ENCODE results near the gene CDK19. TPM values are rescaled to one million over a fixed set of nuclear protein-coding genes. Genes with fewer than 3 reads are reported as not detected.

The CDK19 gene
- total RNA-seq, 1 experiment from 2014 or later = 18.1 TPM

DNA sequence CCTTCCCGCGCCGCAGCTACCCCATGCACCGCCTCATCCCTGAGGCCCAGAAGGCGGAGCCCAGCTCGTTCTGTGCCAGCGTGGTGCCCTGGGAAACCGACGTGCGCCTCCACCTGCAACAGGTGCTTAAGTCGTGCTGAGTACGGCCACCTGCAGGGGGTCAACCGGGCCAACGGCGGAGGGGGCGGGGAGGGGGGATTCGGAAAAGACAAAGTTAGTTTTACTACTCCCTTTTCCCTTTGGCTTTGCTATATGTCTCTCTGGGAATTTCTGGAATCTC, 168.9 kb downstream of the CDK19 start:
- H3K9me3 ChIP-seq (ENCODE audit: low read length) = no peaks in the 10 kb centered on the region
- no peak overlapping the region for H3K4me2 ChIP-seq (ENCODE audit: low read depth, low read length, poor library complexity, severe bottlenecking)
- H2AFZ ChIP-seq (ENCODE audit: low read length) = no peak overlapping the region
- H3K79me2 ChIP-seq (ENCODE audit: low read length) = no peaks in the 10 kb centered on the region
- no peaks in the 10 kb centered on the region for H4K20me1 ChIP-seq (ENCODE audit: insufficient read depth, low read depth, low read length)
- DNase-seq = no peak
- no peaks in the 10 kb centered on the region for H3K27me3 ChIP-seq (ENCODE audit: low read length)
- no peaks in the 10 kb centered on the region for H3K36me3 ChIP-seq (ENCODE audit: insufficient read depth, low read length)
- H3K9me2 ChIP-seq (replicated peaks; ENCODE audit: insufficient read depth, low read length) = no peaks in the 10 kb centered on the region
- H3K4me3 ChIP-seq (ENCODE audit: low read length) = no peak overlapping the region
- no peak overlapping the region for H3K27ac ChIP-seq (ENCODE audit: low read length)
- no peak overlapping the region for H3K9ac ChIP-seq (ENCODE audit: low read length)
- H3K4me1 ChIP-seq (ENCODE audit: low read length) = no peaks in the 10 kb centered on the region

DNA sequence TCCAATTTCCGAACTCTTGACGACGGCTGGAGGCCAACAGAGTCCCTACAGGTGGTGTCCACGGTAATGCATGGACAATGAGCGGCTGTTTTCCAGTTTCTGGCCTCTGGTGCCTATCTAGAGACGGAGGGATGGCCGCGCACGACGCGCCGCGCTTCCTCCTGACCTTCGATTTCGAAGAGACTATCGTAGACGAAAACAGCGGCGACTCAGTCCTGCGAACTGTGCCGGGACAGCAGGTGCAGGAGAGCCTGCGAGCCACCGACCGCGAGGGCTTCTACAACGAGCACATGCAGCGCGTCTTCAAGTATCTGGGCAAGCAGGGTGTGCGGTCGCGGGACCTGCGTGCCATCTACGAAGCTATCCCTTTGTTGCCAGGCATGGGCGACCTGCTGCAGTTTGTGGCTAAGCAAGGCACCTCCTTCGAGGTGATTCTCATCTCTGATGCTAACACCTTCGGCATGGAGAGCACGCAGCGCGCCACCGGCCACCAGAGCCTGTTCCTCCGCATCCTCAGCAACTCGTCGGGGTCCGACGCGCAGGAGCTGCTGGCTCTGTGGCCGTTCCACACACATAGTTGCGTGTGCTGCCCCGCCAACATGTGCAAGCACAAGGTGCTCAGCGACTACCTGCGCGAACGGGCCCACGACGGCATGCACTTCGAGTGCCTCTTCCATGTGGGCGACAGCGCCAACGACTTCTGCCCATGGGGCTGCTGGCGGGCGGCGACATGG, 169.4 kb downstream of the CDK19 start:
- H3K4me1 ChIP-seq (ENCODE audit: low read length) = no peaks in the 10 kb centered on the region
- H3K36me3 ChIP-seq (ENCODE audit: insufficient read depth, low read length) = no peaks in the 10 kb centered on the region
- H2AFZ ChIP-seq (ENCODE audit: low read length) = no peak overlapping the region
- H3K4me3 ChIP-seq (ENCODE audit: low read length) = no peak overlapping the region
- no peaks in the 10 kb centered on the region for H3K27me3 ChIP-seq (ENCODE audit: low read length)
- no peak overlapping the region for H3K27ac ChIP-seq (ENCODE audit: low read length)
- no peaks in the 10 kb centered on the region for H4K20me1 ChIP-seq (ENCODE audit: insufficient read depth, low read depth, low read length)
- H3K4me2 ChIP-seq (ENCODE audit: low read depth, low read length, poor library complexity, severe bottlenecking) = no peak overlapping the region
- no peaks in the 10 kb centered on the region for H3K9me3 ChIP-seq (ENCODE audit: low read length)
- no peak overlapping the region for H3K9ac ChIP-seq (ENCODE audit: low read length)
- no peaks in the 10 kb centered on the region for H3K9me2 ChIP-seq (replicated peaks; ENCODE audit: insufficient read depth, low read length)
- no peaks in the 10 kb centered on the region for H3K79me2 ChIP-seq (ENCODE audit: low read length)
- DNase-seq = no peak

DNA sequence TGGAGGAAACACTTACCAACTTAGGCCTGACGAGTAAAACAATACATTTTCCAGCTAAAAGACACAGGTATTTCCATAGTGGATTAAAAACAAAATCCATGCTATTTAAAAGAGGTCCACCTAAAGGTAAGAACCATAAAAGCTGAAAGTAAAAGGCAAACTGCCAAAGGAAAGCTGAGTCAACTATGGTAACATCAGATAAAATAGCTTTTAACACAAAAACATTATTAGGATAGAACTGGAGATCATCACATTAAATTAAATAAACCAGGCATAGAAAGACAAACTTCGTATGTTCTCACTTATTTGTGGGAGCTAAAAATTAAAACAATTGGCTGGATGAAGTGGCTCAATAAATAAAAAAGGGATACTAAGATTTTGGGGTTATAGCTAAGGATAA, 172.1 kb downstream of the CDK19 start:
- Histone ChIP-seq H3K27ac (ENCODE audit: low read length) (no peak overlapping the region), H3K36me3 (ENCODE audit: insufficient read depth, low read length) (no peaks in the 10 kb centered on the region), H4K20me1 (ENCODE audit: insufficient read depth, low read depth, low read length) (no peaks in the 10 kb centered on the region), H2AFZ (ENCODE audit: low read length) (no peak overlapping the region), H3K4me1 (ENCODE audit: low read length) (no peaks in the 10 kb centered on the region), H3K79me2 (ENCODE audit: low read length) (no peaks in the 10 kb centered on the region), H3K4me2 (ENCODE audit: low read depth, low read length, poor library complexity, severe bottlenecking) (no peak overlapping the region), H3K27me3 (ENCODE audit: low read length) (no peaks in the 10 kb centered on the region), H3K9me3 (ENCODE audit: low read length) (no peaks in the 10 kb centered on the region), H3K9me2 (replicated peaks; ENCODE audit: insufficient read depth, low read length) (no peaks in the 10 kb centered on the region), H3K4me3 (ENCODE audit: low read length) (no peak overlapping the region), H3K9ac (ENCODE audit: low read length) (no peak overlapping the region)
- no peak for DNase-seq

DNA sequence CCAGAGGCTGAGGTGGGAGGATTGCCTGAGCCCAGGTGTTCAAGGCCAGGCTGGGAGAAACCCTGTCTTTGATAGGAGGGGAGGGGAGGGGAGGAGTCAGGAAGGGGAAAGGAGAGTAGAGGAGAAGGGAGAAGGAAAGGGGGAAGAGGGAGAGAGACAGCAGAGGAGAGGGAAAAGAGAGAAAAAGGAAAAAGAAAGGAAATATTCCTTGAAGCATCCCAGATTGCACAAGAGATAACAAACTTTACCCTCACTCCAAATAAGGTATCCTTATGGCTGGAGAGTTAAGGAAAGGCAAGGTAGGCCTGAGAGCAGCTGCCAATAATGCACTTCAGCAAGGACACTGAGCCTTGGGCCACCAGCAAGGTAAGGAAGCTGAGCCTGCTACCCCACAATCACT, 172.6 kb downstream of the CDK19 start:
- no peak overlapping the region for H3K4me2 ChIP-seq (ENCODE audit: low read depth, low read length, poor library complexity, severe bottlenecking)
- H3K9ac ChIP-seq (ENCODE audit: low read length) = no peak overlapping the region
- no peak for DNase-seq
- no peaks in the 10 kb centered on the region for H3K9me2 ChIP-seq (replicated peaks; ENCODE audit: insufficient read depth, low read length)
- H3K27ac ChIP-seq (ENCODE audit: low read length) = no peak overlapping the region
- no peaks in the 10 kb centered on the region for H3K79me2 ChIP-seq (ENCODE audit: low read length)
- H2AFZ ChIP-seq (ENCODE audit: low read length) = no peak overlapping the region
- no peak overlapping the region for H3K4me3 ChIP-seq (ENCODE audit: low read length)
- H3K9me3 ChIP-seq (ENCODE audit: low read length) = no peaks in the 10 kb centered on the region
- no peaks in the 10 kb centered on the region for H3K27me3 ChIP-seq (ENCODE audit: low read length)
- no peaks in the 10 kb centered on the region for H4K20me1 ChIP-seq (ENCODE audit: insufficient read depth, low read depth, low read length)
- no peaks in the 10 kb centered on the region for H3K4me1 ChIP-seq (ENCODE audit: low read length)
- no peaks in the 10 kb centered on the region for H3K36me3 ChIP-seq (ENCODE audit: insufficient read depth, low read length)

DNA sequence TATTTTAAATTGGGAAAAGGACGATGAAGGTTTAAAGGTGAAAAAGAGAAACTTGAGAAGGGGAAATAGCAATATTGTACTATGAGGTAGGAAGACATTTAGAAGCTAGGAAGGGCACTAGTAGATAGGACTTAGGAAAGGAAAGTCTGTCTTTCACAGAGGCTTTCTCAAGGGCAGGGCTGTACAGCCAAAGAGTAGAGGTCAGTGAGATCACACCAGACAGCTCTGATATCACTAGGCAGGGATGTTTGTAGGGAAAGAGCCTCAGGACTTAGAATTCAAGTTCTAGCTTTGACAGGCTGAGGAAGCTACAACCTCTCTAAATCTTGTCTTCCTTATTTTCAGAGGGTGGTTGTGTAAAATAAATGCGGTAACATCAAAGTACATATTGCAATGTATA, 178.5 kb downstream of the CDK19 start:
- H3K4me3 ChIP-seq (ENCODE audit: low read length) = no peak overlapping the region
- H3K9me2 ChIP-seq (replicated peaks; ENCODE audit: insufficient read depth, low read length) = no peaks in the 10 kb centered on the region
- DNase-seq = no peak
- no peak overlapping the region for H2AFZ ChIP-seq (ENCODE audit: low read length)
- no peaks in the 10 kb centered on the region for H3K36me3 ChIP-seq (ENCODE audit: insufficient read depth, low read length)
- no peak overlapping the region for H3K27ac ChIP-seq (ENCODE audit: low read length)
- no peak overlapping the region for H3K9ac ChIP-seq (ENCODE audit: low read length)
- no peaks in the 10 kb centered on the region for H3K27me3 ChIP-seq (ENCODE audit: low read length)
- H3K9me3 ChIP-seq (ENCODE audit: low read length) = no peaks in the 10 kb centered on the region
- H3K4me2 ChIP-seq (ENCODE audit: low read depth, low read length, poor library complexity, severe bottlenecking) = no peak overlapping the region
- no peaks in the 10 kb centered on the region for H3K79me2 ChIP-seq (ENCODE audit: low read length)
- peaks cover 4% of the 10 kb centered on the region for H3K4me1 ChIP-seq (ENCODE audit: low read length)
- no peaks in the 10 kb centered on the region for H4K20me1 ChIP-seq (ENCODE audit: insufficient read depth, low read depth, low read length)

DNA sequence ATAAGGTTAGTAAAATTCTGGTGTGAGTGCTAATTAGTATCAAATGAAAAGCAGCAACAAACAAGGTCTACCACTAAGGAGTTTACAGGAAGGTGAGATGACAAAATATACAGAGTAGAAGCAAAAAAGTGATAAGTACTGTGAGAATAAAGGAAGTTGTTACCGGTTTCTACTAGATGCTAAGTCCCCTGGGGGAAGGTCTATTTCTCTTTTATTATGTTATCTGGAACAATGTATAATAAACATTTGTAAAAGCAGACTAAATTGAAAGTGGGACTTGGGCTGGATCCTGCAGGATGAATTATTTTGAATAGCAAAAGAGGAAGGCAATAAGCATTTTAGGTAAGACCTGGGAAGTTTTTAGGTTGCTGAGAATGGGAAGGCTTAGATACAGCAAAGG, 180.2 kb downstream of the CDK19 start:
- Histone ChIP-seq H2AFZ (ENCODE audit: low read length) (no peak overlapping the region), H3K79me2 (ENCODE audit: low read length) (no peaks in the 10 kb centered on the region), H3K27me3 (ENCODE audit: low read length) (no peaks in the 10 kb centered on the region), H3K27ac (ENCODE audit: low read length) (no peak overlapping the region), H3K9me2 (replicated peaks; ENCODE audit: insufficient read depth, low read length) (no peaks in the 10 kb centered on the region), H3K4me1 (ENCODE audit: low read length) (peaks cover 4% of the 10 kb centered on the region), H3K9me3 (ENCODE audit: low read length) (no peaks in the 10 kb centered on the region), H3K4me3 (ENCODE audit: low read length) (no peak overlapping the region), H4K20me1 (ENCODE audit: insufficient read depth, low read depth, low read length) (no peaks in the 10 kb centered on the region), H3K4me2 (ENCODE audit: low read depth, low read length, poor library complexity, severe bottlenecking) (no peak overlapping the region), H3K36me3 (ENCODE audit: insufficient read depth, low read length) (no peaks in the 10 kb centered on the region), H3K9ac (ENCODE audit: low read length) (no peak overlapping the region)
- DNase-seq = no peak

DNA sequence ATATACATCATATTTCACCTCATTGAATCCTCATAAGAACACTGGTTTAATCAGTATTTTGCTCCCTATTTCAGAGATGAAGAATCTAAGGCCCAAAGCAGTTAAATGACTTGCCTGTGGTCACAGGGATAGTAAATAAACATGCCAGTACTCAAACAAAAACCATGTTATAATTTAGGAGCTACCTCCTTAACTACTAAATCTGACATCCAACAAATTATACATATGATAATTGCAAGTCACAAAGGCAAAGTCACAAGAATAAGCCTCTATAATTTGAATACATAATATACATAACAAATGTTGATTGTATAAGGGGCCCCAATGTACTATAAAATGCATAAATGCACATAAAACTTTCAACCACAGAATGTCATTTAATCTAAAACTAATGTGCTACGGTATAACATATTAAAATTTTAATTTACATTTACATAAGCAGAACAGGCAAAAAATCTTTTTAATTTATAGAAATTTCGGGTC, 181.5 kb downstream of the CDK19 start:
- H3K4me2 ChIP-seq (ENCODE audit: low read depth, low read length, poor library complexity, severe bottlenecking) = no peak overlapping the region
- no peaks in the 10 kb centered on the region for H3K79me2 ChIP-seq (ENCODE audit: low read length)
- no peak overlapping the region for H3K4me3 ChIP-seq (ENCODE audit: low read length)
- H3K36me3 ChIP-seq (ENCODE audit: insufficient read depth, low read length) = no peaks in the 10 kb centered on the region
- no peaks in the 10 kb centered on the region for H3K9me3 ChIP-seq (ENCODE audit: low read length)
- H3K27me3 ChIP-seq (ENCODE audit: low read length) = no peaks in the 10 kb centered on the region
- H3K9ac ChIP-seq (ENCODE audit: low read length) = no peak overlapping the region
- H3K9me2 ChIP-seq (replicated peaks; ENCODE audit: insufficient read depth, low read length) = no peaks in the 10 kb centered on the region
- DNase-seq = no peak
- peaks cover 4% of the 10 kb centered on the region for H3K4me1 ChIP-seq (ENCODE audit: low read length)
- H2AFZ ChIP-seq (ENCODE audit: low read length) = no peak overlapping the region
- H3K27ac ChIP-seq (ENCODE audit: low read length) = no peak overlapping the region
- H4K20me1 ChIP-seq (ENCODE audit: insufficient read depth, low read depth, low read length) = no peaks in the 10 kb centered on the region

DNA sequence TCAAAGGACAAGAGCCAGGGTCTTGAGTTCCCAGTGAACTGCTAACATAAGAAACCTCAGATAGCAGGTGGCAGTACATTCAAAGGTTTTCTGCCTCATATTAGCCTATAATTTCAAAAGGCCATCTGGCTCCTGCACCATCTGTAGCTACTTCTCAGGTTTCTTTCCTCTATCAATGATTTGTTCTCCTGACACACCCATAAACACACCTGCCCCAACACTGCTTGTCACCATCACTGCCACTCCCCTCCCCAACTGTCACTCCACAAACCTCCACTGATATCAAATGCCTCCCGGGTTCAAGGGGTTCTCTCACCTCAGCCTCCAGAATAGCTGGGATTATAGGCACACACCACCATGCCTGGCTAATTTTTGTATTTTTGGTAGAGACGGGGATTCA, 186.1 kb downstream of the CDK19 start:
- Histone ChIP-seq H3K4me3 (ENCODE audit: low read length) (no peak overlapping the region), H3K9me3 (ENCODE audit: low read length) (no peaks in the 10 kb centered on the region)
- DNase-seq = no peak

DNA sequence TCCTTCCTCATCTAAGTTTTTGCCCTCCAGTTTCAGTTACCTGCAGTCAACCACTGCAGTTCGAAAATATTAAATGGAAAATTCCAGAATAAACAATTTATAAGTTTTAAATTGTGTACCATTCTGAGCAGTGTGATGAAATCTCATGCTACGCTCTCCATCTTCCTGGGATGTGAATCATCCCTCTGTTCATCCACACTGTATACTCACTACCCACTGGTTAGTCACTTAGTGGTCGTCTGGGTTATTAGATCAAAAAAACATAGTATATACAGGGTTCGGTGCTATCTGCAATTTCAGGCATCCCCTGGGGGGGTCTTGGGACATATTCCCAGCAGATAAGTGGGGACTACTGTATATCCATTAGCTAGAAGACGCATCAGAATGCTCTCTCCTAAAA, 186.9 kb downstream of the CDK19 start:
- H3K79me2 ChIP-seq (ENCODE audit: low read length) = no peaks in the 10 kb centered on the region
- H2AFZ ChIP-seq (ENCODE audit: low read length) = no peak overlapping the region
- H3K27me3 ChIP-seq (ENCODE audit: low read length) = no peaks in the 10 kb centered on the region
- H3K9me2 ChIP-seq (replicated peaks; ENCODE audit: insufficient read depth, low read length) = no peaks in the 10 kb centered on the region
- no peak overlapping the region for H3K4me2 ChIP-seq (ENCODE audit: low read depth, low read length, poor library complexity, severe bottlenecking)
- H3K9me3 ChIP-seq (ENCODE audit: low read length) = no peaks in the 10 kb centered on the region
- H4K20me1 ChIP-seq (ENCODE audit: insufficient read depth, low read depth, low read length) = no peaks in the 10 kb centered on the region
- DNase-seq = no peak
- H3K4me3 ChIP-seq (ENCODE audit: low read length) = no peak overlapping the region
- H3K27ac ChIP-seq (ENCODE audit: low read length) = no peak overlapping the region
- no peak overlapping the region for H3K9ac ChIP-seq (ENCODE audit: low read length)
- no peaks in the 10 kb centered on the region for H3K36me3 ChIP-seq (ENCODE audit: insufficient read depth, low read length)
- H3K4me1 ChIP-seq (ENCODE audit: low read length) = no peaks in the 10 kb centered on the region

More for the DNA sequence above, 186.1 kb downstream of the CDK19 start:
- Histone ChIP-seq H4K20me1 (ENCODE audit: insufficient read depth, low read depth, low read length) (no peaks in the 10 kb centered on the region), H3K79me2 (ENCODE audit: low read length) (no peaks in the 10 kb centered on the region), H3K27me3 (ENCODE audit: low read length) (no peaks in the 10 kb centered on the region), H3K9ac (ENCODE audit: low read length) (no peak overlapping the region), H2AFZ (ENCODE audit: low read length) (no peak overlapping the region), H3K27ac (ENCODE audit: low read length) (no peak overlapping the region), H3K4me2 (ENCODE audit: low read depth, low read length, poor library complexity, severe bottlenecking) (no peak overlapping the region), H3K36me3 (ENCODE audit: insufficient read depth, low read length) (no peaks in the 10 kb centered on the region), H3K9me2 (replicated peaks; ENCODE audit: insufficient read depth, low read length) (no peaks in the 10 kb centered on the region), H3K4me1 (ENCODE audit: low read length) (no peaks in the 10 kb centered on the region)
